ENCODE data around the gene SCIN.

DNA sequence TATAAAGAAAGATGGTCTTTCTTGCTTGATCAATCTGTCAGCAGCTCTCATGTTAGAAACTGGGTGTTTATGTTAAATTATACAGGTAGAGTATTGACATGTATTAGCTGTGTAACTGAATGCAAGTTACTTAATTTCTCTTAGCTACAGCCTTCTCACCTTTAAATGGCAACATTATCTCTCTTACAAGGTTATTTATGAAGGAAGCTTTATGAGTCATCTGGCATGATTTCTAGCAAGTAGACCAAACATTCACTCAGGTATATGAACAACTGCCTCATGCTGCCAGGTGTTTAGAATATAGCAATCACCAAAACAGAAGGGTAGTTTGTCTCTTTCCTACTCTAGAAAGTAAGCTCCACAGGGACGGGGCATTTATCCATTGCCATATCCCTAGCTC lies 125.4 kb downstream of the SCIN start:
- TF ChIP-seq, protein P1, sequence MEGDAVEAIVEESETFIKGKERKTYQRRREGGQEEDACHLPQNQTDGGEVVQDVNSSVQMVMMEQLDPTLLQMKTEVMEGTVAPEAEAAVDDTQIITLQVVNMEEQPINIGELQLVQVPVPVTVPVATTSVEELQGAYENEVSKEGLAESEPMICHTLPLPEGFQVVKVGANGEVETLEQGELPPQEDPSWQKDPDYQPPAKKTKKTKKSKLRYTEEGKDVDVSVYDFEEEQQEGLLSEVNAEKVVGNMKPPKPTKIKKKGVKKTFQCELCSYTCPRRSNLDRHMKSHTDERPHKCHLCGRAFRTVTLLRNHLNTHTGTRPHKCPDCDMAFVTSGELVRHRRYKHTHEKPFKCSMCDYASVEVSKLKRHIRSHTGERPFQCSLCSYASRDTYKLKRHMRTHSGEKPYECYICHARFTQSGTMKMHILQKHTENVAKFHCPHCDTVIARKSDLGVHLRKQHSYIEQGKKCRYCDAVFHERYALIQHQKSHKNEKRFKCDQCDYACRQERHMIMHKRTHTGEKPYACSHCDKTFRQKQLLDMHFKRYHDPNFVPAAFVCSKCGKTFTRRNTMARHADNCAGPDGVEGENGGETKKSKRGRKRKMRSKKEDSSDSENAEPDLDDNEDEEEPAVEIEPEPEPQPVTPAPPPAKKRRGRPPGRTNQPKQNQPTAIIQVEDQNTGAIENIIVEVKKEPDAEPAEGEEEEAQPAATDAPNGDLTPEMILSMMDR (IDR thresholded peaks at IDR 0.05): no peak
- TF ChIP-seq EP300 (IDR thresholded peaks at IDR 0.05): no peak
